B cell (primary cell): ENCODE measurements around the gene HTRA1. TPM values are rescaled to one million over a fixed set of nuclear protein-coding genes. Genes with fewer than 3 reads are reported as not detected.

Experiments used
- ATAC-seq: fragments of 200-7000 bp; cut with Tn5 transposase; one replicate; pipeline ENCODE4 v1.10.0; 2021; ENCODE audit warnings: low read depth, mild to moderate bottlenecking, moderate number of reproducible peaks, moderate library complexity
- CTCF ChIA-PET: fragments of 350-600 bp; sonication (Branson Sonifier 250); formaldehyde crosslinking; loops from one replicate; lab custom pipeline; 2021; ENCODE audit warnings: antibody characterized with exemption, inconsistent platforms; lab: Charles Lee
- POLR2A ChIA-PET: fragments of 350-600 bp; sonication (Branson Sonifier 250); formaldehyde crosslinking; loops from one replicate; lab custom pipeline; 2021; ENCODE audit warnings: antibody characterized with exemption; lab: Charles Lee
- DNase-seq: peaks from one replicate; pipeline ENCODE4 v3.0.0; 2013
- H2AFZ ChIP-seq: 2 replicates; pipeline ENCODE4 v1.6.1; 2012; ENCODE audit warnings: mild to moderate bottlenecking, low read depth, low read length; ENCODE audit not compliant: insufficient read depth, poor library complexity, severe bottlenecking
- H3K27ac ChIP-seq, 2 donors: 1 replicate in 1 of 2; 2 replicates in 1 of 2; pipeline ENCODE4 v1.5.1; 2012 to 2013; ENCODE audit warnings: low read length in 2 of 2, mild to moderate bottlenecking in 2 of 2, moderate library complexity in 1 of 2
- H3K27me3 ChIP-seq, 4 experiments: fragments of 200-600 bp in 1 of 4; sonication (generic) in 1 of 4; replicated peaks in 1 of 4; 1 replicate in 2 of 4; 2 replicates in 2 of 4; pipeline versions ENCODE4 v1.6.1 to v1.7.0; 2013 to 2016; ENCODE audit warnings: low read length in 3 of 4, mild to moderate bottlenecking in 2 of 4, mixed read lengths in 1 of 4, moderate library complexity in 1 of 4; ENCODE audit not compliant: insufficient read depth in 4 of 4, control insufficient read depth in 3 of 4; ENCODE audit errors: control extremely low read depth in 1 of 4
- H3K36me3 ChIP-seq, 2 experiments: replicated peaks in 1 of 2; 1 replicate in 1 of 2; 2 replicates in 1 of 2; pipeline versions ENCODE4 v1.6.1 to v1.7.1; 2013; ENCODE audit warnings: low read length in 1 of 2; ENCODE audit not compliant: insufficient read depth in 2 of 2, control insufficient read depth in 1 of 2; ENCODE audit errors: control extremely low read depth in 1 of 2, extremely low read depth in 1 of 2
- H3K4me1 ChIP-seq, 2 donors: fragments of 200-600 bp in 1 of 2; sonication (generic) in 1 of 2; 1 replicate in 1 of 2; 2 replicates in 1 of 2; pipeline versions ENCODE4 v1.5.1 to v1.6.1; 2013 to 2017; ENCODE audit warnings: low read length in 2 of 2; ENCODE audit not compliant: control insufficient read depth in 2 of 2, insufficient read depth in 2 of 2
- H3K4me2 ChIP-seq: replicated peaks from 2 replicates; pipeline ENCODE3; 2012; ENCODE audit warnings: mild to moderate bottlenecking, low read depth, low read length; ENCODE audit not compliant: poor library complexity, severe bottlenecking
- H3K4me3 ChIP-seq, 5 experiments: fragments of 200-600 bp in 1 of 5; sonication (generic) in 1 of 5; 1 replicate in 3 of 5; 2 replicates in 2 of 5; pipeline versions ENCODE4 v1.5.1 to v1.7.0; 2011 to 2016; ENCODE audit warnings: low read length in 4 of 5, mild to moderate bottlenecking in 4 of 5, low read depth in 2 of 5, control low read depth in 1 of 5, moderate library complexity in 1 of 5; ENCODE audit not compliant: insufficient read depth in 1 of 5; ENCODE audit errors: control extremely low read depth in 1 of 5, extremely low read depth in 1 of 5
- H3K79me2 ChIP-seq: fragments of 200-600 bp; sonication (generic); one replicate; pipeline ENCODE4 v1.6.0; 2016; ENCODE audit warnings: low read length; ENCODE audit not compliant: control insufficient read depth, insufficient read depth
- H3K9ac ChIP-seq: fragments of 200-600 bp; sonication (generic); 2 replicates; pipeline ENCODE4 v1.6.1; 2017; ENCODE audit warnings: mild to moderate bottlenecking, low read length, moderate library complexity
- H3K9me3 ChIP-seq, 3 donors: one replicate each; pipeline versions ENCODE4 v1.6.1 to v1.7.1; 2013; ENCODE audit warnings: low read length in 2 of 3; ENCODE audit not compliant: control insufficient read depth in 2 of 3, insufficient read depth in 1 of 3; ENCODE audit errors: control extremely low read depth in 1 of 3
- H4K20me1 ChIP-seq: 2 replicates; pipeline ENCODE4 v1.6.0; 2012; ENCODE audit warnings: mild to moderate bottlenecking, low read length; ENCODE audit not compliant: insufficient read depth, control insufficient read depth, poor library complexity, severe bottlenecking
- H3K27ac Mint-ChIP-seq: one replicate; pipeline ENCODE4 v1.8.0; 2021; ENCODE audit warnings: mixed read lengths
- H3K27me3 Mint-ChIP-seq: one replicate; pipeline ENCODE4 v1.8.0; 2021; ENCODE audit warnings: mixed read lengths
- H3K4me1 Mint-ChIP-seq: one replicate; pipeline ENCODE4 v1.8.0; 2021; ENCODE audit warnings: mixed read lengths
- H3K4me3 Mint-ChIP-seq: one replicate; pipeline ENCODE4 v1.8.0; 2021; ENCODE audit warnings: mixed read lengths
- H3K9me3 Mint-ChIP-seq: one replicate; pipeline ENCODE4 v1.8.0; 2022; ENCODE audit warnings: mixed read lengths; ENCODE audit not compliant: insufficient read depth
- EZH2 ChIP-seq: IDR thresholded peaks from 2 replicates; pipeline ENCODE4 v1.6.1; 2012; ENCODE audit warnings: borderline replicate concordance, low read depth, mild to moderate bottlenecking, moderate library complexity, low read length; ENCODE audit not compliant: insufficient read depth, poor library complexity, severe bottlenecking
- WGBS: methylation state at CpG from one replicate; pipeline ENCODE4 v1.1.5; 2013; ENCODE audit warnings: missing lambda C conversion rate; ENCODE audit not compliant: insufficient coverage; 5-methylcytosine and 5-hydroxymethylcytosine counted together
- intact Hi-C: fragments of 100-400 bp; cut with micrococcal nuclease; formaldehyde crosslinking; loops from one replicate; pipeline ENCODE4 v1.10.0; 2022
- polyA plus RNA-seq: library from polyadenylated mRNA; depleted of rRNA; stranded (reverse); fragments of >200 nt; gene quantifications from 2 replicates; pipeline ENCODE4 v1.2.3, GENCODE V29; 2012
- total RNA-seq, 2 donors: library from RNA; stranded (reverse); fragments of 120-200 nt in 1 of 2; gene quantifications; 1 replicate in 1 of 2; 2 replicates in 1 of 2; pipeline versions ENCODE4 v1.2.3 to v1.2.4, GENCODE V29; 2013 to 2022
- TF ChIP-seq, protein P1 (sequence below): fragments of 200-600 bp; IDR thresholded peaks from one replicate; pipeline ENCODE4 v1.8.0; 2022; ENCODE audit warnings: antibody characterized with exemption, mild to moderate bottlenecking

The HTRA1 gene
- total and polyA plus RNA-seq, 2 donors (not counting 1 experiment from before 2014, with no cell fraction given) = not detected

DNA sequence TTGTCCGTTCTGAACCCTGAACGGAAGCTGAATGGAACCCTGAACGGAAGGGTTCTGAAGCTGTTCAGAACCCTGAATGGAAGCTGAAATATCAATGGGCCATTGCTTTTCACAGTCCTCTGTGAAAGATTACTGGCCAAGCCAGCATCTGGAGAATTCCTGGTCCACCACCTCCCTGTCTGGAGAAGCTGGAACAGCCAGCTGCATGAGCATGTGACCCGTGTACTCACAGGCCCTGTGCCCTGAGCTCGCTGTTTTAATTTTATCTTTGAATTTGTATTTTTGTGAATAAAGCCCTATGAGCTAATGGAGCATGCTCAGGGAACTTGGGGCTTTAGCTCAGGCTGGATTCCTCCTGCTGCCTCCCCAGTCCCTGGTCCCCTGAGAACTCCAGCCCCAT, 37.2 kb downstream of the HTRA1 start:
- POLR2A ChIA-PET = no interaction called here
- intact Hi-C loops = no loop called here

DNA sequence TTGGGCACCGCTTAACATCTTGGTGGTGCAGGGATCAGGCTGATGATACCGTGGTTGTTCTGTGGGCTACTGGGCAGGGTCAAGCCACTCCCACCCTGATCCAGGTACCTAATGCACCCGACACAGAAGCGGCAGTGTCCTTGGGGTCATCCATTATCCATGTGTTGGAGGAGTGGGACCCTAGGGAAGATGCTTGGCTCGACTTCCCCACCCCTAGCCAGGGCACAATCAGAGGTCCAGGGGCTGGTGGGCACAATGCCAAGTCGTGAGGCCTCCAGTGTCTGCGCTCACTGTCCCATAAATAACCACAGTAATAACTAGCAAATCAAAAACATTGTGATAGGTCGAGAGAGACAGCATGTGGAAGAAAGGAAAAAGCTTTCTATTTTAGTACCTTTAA, 37.7 kb downstream of the HTRA1 start:
- Mint-ChIP-seq H3K27me3 (peaks cover 11% of the 10 kb centered on the region), H3K4me1 (no peaks in the 10 kb centered on the region), H3K27ac (no peak overlapping the region), H3K9me3 (no peaks in the 10 kb centered on the region), H3K4me3 (no peak overlapping the region)
- H3K36me3 ChIP-seq = no peaks in the 10 kb centered on the region
- no peaks in the 10 kb centered on the region for H3K9me3 ChIP-seq
- H3K4me3 ChIP-seq = no peak overlapping the region
- 81% methylated on average over 2 of the region's 8 CpGs for WGBS
- no peaks in the 10 kb centered on the region for H3K79me2 ChIP-seq
- ATAC-seq (no peak), DNase-seq (no peak)
- no peak overlapping the region for H3K4me2 ChIP-seq
- H2AFZ ChIP-seq = no peak overlapping the region
- no peaks in the 10 kb centered on the region for H3K4me1 ChIP-seq
- CTCF ChIA-PET = no interaction called here
- H3K27ac ChIP-seq = no peak overlapping the region
- intact Hi-C loops = no loop called here
- H4K20me1 ChIP-seq = no peaks in the 10 kb centered on the region
- POLR2A ChIA-PET = no interaction called here
- TF ChIP-seq, protein P1, sequence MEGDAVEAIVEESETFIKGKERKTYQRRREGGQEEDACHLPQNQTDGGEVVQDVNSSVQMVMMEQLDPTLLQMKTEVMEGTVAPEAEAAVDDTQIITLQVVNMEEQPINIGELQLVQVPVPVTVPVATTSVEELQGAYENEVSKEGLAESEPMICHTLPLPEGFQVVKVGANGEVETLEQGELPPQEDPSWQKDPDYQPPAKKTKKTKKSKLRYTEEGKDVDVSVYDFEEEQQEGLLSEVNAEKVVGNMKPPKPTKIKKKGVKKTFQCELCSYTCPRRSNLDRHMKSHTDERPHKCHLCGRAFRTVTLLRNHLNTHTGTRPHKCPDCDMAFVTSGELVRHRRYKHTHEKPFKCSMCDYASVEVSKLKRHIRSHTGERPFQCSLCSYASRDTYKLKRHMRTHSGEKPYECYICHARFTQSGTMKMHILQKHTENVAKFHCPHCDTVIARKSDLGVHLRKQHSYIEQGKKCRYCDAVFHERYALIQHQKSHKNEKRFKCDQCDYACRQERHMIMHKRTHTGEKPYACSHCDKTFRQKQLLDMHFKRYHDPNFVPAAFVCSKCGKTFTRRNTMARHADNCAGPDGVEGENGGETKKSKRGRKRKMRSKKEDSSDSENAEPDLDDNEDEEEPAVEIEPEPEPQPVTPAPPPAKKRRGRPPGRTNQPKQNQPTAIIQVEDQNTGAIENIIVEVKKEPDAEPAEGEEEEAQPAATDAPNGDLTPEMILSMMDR = no peak
- no peak for TF ChIP-seq EZH2
- no peak overlapping the region for H3K9ac ChIP-seq
- H3K27me3 ChIP-seq = no peaks in the 10 kb centered on the region

More for the DNA sequence above, 37.2 kb downstream of the HTRA1 start:
- Histone ChIP-seq H3K9me3 (no peaks in the 10 kb centered on the region), H4K20me1 (no peaks in the 10 kb centered on the region), H3K36me3 (no peaks in the 10 kb centered on the region), H3K79me2 (no peaks in the 10 kb centered on the region), H3K4me1 (no peaks in the 10 kb centered on the region), H3K9ac (no peak overlapping the region), H3K27me3 (no peaks in the 10 kb centered on the region), H2AFZ (no peak overlapping the region), H3K4me2 (no peak overlapping the region), H3K4me3 (no peak overlapping the region), H3K27ac (no peak overlapping the region)
- no peak overlapping the region for H3K27ac Mint-ChIP-seq
- ATAC-seq = no peak
- CTCF ChIA-PET = no interaction called here
- H3K4me3 Mint-ChIP-seq = no peak overlapping the region
- TF ChIP-seq EZH2 = no peak
- TF ChIP-seq, protein P1 = no peak
- 82% methylated on average over 5 of the region's 5 CpGs for WGBS
- H3K4me1 Mint-ChIP-seq = no peaks in the 10 kb centered on the region
- H3K9me3 Mint-ChIP-seq = no peaks in the 10 kb centered on the region
- DNase-seq = no peak
- H3K27me3 Mint-ChIP-seq = peaks cover 14% of the 10 kb centered on the region
